IPS-11a (cell line): Measurements from ENCODE around the gene PTGER1.
"Not testable (repeated sequence)": the region's sequence is repeated elsewhere in the genome, so short reads cannot be mapped to it uniquely, and the experiment has no call there.

Experiments
- H3K4me3 ChIP-seq: one replicate; pipeline ENCODE4 v1.5.1; 2013; ENCODE audit warnings: low read depth, low read length, control low read depth

The PTGER1 gene

GRCh38 chr19:14474827-14475226 lies 327 bp downstream of the PTGER1 start:
- H3K4me3 ChIP-seq: no peak overlapping the region

GRCh38 chr19:14473978-14474578 lies 1.1 kb downstream of the PTGER1 start:
- H3K4me3 ChIP-seq: no peak overlapping the region

GRCh38 chr19:14473073-14473977 lies 1.8 kb downstream of the PTGER1 start:
- no peak overlapping the region for H3K4me3 ChIP-seq

- peak overlapping the region; percentile 43 for H3K4me3 ChIP-seq
Observed at GRCh38 chr19:14472202-14472938, 2.8 kb downstream of the PTGER1 start.

GRCh38 chr19:14471436-14472187 lies 3.5 kb downstream of the PTGER1 start:
- H3K4me3 ChIP-seq: no peak overlapping the region

GRCh38 chr19:14470031-14470876 lies 4.9 kb downstream of the PTGER1 start:
- H3K4me3 ChIP-seq: no peak overlapping the region

GRCh38 chr19:14467816-14468215 lies 7.3 kb downstream of the PTGER1 start:
- H3K4me3 ChIP-seq: no peak overlapping the region

- H3K4me3 ChIP-seq: no peak overlapping the region
Observed at GRCh38 chr19:14467391-14467790, 7.8 kb downstream of the PTGER1 start.

- H3K4me3 ChIP-seq: no peak overlapping the region
Observed at GRCh38 chr19:14463747-14464146, 11.4 kb downstream of the PTGER1 start.

- not testable (repeated sequence) for H3K4me3 ChIP-seq
Observed at GRCh38 chr19:14462401-14462800, 12.8 kb downstream of the PTGER1 start.

GRCh38 chr19:14460935-14461334 lies 14.2 kb downstream of the PTGER1 start:
- H3K4me3 ChIP-seq: no peak overlapping the region

- no peak overlapping the region for H3K4me3 ChIP-seq
Observed at GRCh38 chr19:14459703-14460102, 15.5 kb downstream of the PTGER1 start.

GRCh38 chr19:14452303-14452702 lies 22.9 kb downstream of the PTGER1 start:
- H3K4me3 ChIP-seq: not testable (repeated sequence)

GRCh38 chr19:14450876-14451275 lies 24.3 kb downstream of the PTGER1 start:
- no peak overlapping the region for H3K4me3 ChIP-seq

- no peak overlapping the region for H3K4me3 ChIP-seq
Observed at GRCh38 chr19:14450168-14450874, 24.8 kb downstream of the PTGER1 start.

GRCh38 chr19:14449321-14449720 lies 25.8 kb downstream of the PTGER1 start:
- H3K4me3 ChIP-seq: no peak overlapping the region

- no peak overlapping the region for H3K4me3 ChIP-seq
Observed at GRCh38 chr19:14446336-14447036, 28.7 kb downstream of the PTGER1 start.

GRCh38 chr19:14443632-14444216 lies 31.4 kb downstream of the PTGER1 start:
- no peak overlapping the region for H3K4me3 ChIP-seq
